Measurements from ENCODE around the gene SGF29.
"Not testable (repeated sequence)": the region's sequence is repeated elsewhere in the genome, so short reads cannot be mapped to it uniquely, and the experiment has no call there.

DNA sequence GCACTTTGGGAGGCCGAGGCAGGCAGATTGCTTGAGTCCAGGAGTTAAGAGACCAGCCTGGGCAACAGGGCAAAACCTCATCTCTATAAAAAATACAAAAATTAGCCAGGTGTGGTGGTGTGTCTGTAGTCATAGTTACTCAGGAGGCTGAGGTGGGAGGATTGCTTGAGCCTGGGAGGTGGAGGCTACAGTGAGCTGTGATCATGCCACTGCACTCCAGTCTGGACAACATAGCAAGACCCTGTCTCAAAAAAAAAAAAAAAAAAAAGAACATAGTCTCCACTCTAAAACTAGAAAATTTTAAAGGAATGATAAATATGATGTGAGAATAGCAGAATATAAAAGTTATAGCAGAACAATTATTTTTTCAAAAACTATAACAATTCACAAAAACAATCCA, 66.6 kb downstream of the SGF29 start:
- TF ChIP-seq, protein P1, sequence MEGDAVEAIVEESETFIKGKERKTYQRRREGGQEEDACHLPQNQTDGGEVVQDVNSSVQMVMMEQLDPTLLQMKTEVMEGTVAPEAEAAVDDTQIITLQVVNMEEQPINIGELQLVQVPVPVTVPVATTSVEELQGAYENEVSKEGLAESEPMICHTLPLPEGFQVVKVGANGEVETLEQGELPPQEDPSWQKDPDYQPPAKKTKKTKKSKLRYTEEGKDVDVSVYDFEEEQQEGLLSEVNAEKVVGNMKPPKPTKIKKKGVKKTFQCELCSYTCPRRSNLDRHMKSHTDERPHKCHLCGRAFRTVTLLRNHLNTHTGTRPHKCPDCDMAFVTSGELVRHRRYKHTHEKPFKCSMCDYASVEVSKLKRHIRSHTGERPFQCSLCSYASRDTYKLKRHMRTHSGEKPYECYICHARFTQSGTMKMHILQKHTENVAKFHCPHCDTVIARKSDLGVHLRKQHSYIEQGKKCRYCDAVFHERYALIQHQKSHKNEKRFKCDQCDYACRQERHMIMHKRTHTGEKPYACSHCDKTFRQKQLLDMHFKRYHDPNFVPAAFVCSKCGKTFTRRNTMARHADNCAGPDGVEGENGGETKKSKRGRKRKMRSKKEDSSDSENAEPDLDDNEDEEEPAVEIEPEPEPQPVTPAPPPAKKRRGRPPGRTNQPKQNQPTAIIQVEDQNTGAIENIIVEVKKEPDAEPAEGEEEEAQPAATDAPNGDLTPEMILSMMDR (IDR thresholded peaks at IDR 0.05) = not testable (repeated sequence)
- not testable (repeated sequence) for TF ChIP-seq POLR2A (IDR thresholded peaks at IDR 0.05)

Data from esophagus squamous epithelium (tissue), 4 donors.